Endothelial cell of umbilical vein (primary cell): ENCODE results near the gene NAV2. TPM values are rescaled to one million over a fixed set of nuclear protein-coding genes. Genes with fewer than 3 reads are reported as not detected.

Experiments
- BruUV-seq: library from RNA; stranded (reverse); fragments of 400-500 nt; replicated peaks from 2 replicates; lab custom pipeline; 2021; lab: Mats Ljungman, UMichigan
- CTCF ChIA-PET: fragments of 300-600, 350-600 bp; sonication (Branson Sonifier 250); formaldehyde crosslinking; loops from one replicate; lab custom pipeline; 2021; ENCODE audit warnings: antibody characterized with exemption, inconsistent platforms; lab: Charles Lee
- POLR2A ChIA-PET: fragments of 300-600, 350-600 bp; sonication (Branson Sonifier 250); formaldehyde crosslinking; loops from one replicate; lab custom pipeline; 2021; ENCODE audit warnings: antibody characterized with exemption, inconsistent platforms; lab: Charles Lee
- DNase-seq: peaks from one replicate; pipeline ENCODE4 v3.0.0-alpha.2; 2011; ENCODE audit warnings: low read depth, low spot score
- FAIRE-seq: peaks from 2 replicates; lab custom pipeline; 2011; peaks lifted over from hg19 to GRCh38; lab: Jason Lieb, UNC
- H2AFZ ChIP-seq: 2 replicates; pipeline ENCODE4 v1.6.0; 2012; ENCODE audit warnings: low read depth, low read length, control low read depth, inconsistent platforms
- H3K27ac ChIP-seq: 2 replicates; pipeline ENCODE4 v1.5.1; 2011; ENCODE audit warnings: low read depth, mild to moderate bottlenecking, control low read depth, low read length, moderate library complexity; ENCODE audit not compliant: insufficient read depth
- H3K27me3 ChIP-seq, 2 experiments: 2 replicates each; pipeline versions ENCODE4 v1.6.0 to v1.6.1; 2011; ENCODE audit warnings: low read length in 2 of 2, mixed read lengths in 1 of 2; ENCODE audit not compliant: control insufficient read depth in 2 of 2, insufficient read depth in 2 of 2
- H3K36me3 ChIP-seq, 2 experiments: 2 replicates in 1 of 2; 3 replicates in 1 of 2; pipeline ENCODE4 v1.5.1; 2011; ENCODE audit warnings: low read length in 2 of 2, mild to moderate bottlenecking in 1 of 2, moderate library complexity in 1 of 2; ENCODE audit not compliant: control insufficient read depth in 2 of 2, insufficient read depth in 2 of 2; ENCODE audit errors: extremely low read depth in 1 of 2
- H3K4me1 ChIP-seq: 3 replicates; pipeline ENCODE4 v1.5.1; 2011; ENCODE audit warnings: mild to moderate bottlenecking, low read length; ENCODE audit not compliant: control insufficient read depth, insufficient read depth; ENCODE audit errors: extremely low read depth
- H3K4me2 ChIP-seq: 2 replicates; pipeline ENCODE4 v1.6.1; 2011; ENCODE audit warnings: low read length, control low read depth, mixed read lengths; ENCODE audit not compliant: insufficient read depth
- H3K4me3 ChIP-seq, 3 experiments: fragments of 200-600 bp in 1 of 3; sonication (generic), shearing (Covaris generic) in 1 of 3; replicated peaks in 1 of 3; 2 replicates each; pipeline ENCODE4 v1.5.1; 2011 to 2016; ENCODE audit warnings: control low read depth in 3 of 3, low read length in 3 of 3, mild to moderate bottlenecking in 2 of 3, inconsistent platforms in 1 of 3, low read depth in 1 of 3, moderate library complexity in 1 of 3; ENCODE audit not compliant: insufficient read depth in 1 of 3
- H3K79me2 ChIP-seq: 2 replicates; pipeline ENCODE4 v1.6.0; 2012; ENCODE audit warnings: low read length, inconsistent platforms; ENCODE audit not compliant: control insufficient read depth, insufficient read depth
- H3K9ac ChIP-seq: replicated peaks from 2 replicates; pipeline ENCODE3; 2011; ENCODE audit warnings: low read length, control low read depth; ENCODE audit not compliant: insufficient read depth; ENCODE audit errors: extremely low read depth
- H3K9me1 ChIP-seq: replicated peaks from 3 replicates; pipeline ENCODE4 v1.6.0; 2011; ENCODE audit warnings: mild to moderate bottlenecking, low read length; ENCODE audit not compliant: control insufficient read depth, insufficient read depth; ENCODE audit errors: extremely low read depth
- H3K9me3 ChIP-seq: replicated peaks from 2 replicates; pipeline ENCODE4 v1.5.1; 2012; ENCODE audit warnings: low read length, inconsistent platforms; ENCODE audit not compliant: control insufficient read depth, insufficient read depth
- H4K20me1 ChIP-seq: replicated peaks from 2 replicates; pipeline ENCODE3; 2011; ENCODE audit warnings: mild to moderate bottlenecking, low read length; ENCODE audit not compliant: control insufficient read depth, insufficient read depth; ENCODE audit errors: extremely low read depth
- CTCF ChIP-seq, 2 donors: IDR thresholded peaks; 1 replicate in 1 of 2; 2 replicates in 1 of 2; pipeline ENCODE4 v1.5.1; 2011; ENCODE audit warnings: low read length in 2 of 2, mild to moderate bottlenecking in 2 of 2, moderate library complexity in 2 of 2, control low read depth in 1 of 2, inconsistent platforms in 1 of 2, low read depth in 1 of 2; ENCODE audit not compliant: insufficient read depth in 1 of 2; ENCODE audit errors: extremely low read depth in 1 of 2
- EZH2 ChIP-seq: IDR thresholded peaks from 2 replicates; pipeline ENCODE4 v1.6.1; 2012; ENCODE audit warnings: borderline replicate concordance, low read depth, mild to moderate bottlenecking, moderate library complexity, low read length, inconsistent platforms; ENCODE audit not compliant: severe bottlenecking
- FOS ChIP-seq: IDR thresholded peaks from 2 replicates; pipeline ENCODE4 v1.6.1; 2011; ENCODE audit warnings: mild to moderate bottlenecking, low read length, moderate library complexity, borderline replicate concordance; ENCODE audit not compliant: insufficient read depth
- GATA2 ChIP-seq: IDR thresholded peaks from 2 replicates; pipeline ENCODE4 v1.7.0; 2011; ENCODE audit warnings: low read depth, mild to moderate bottlenecking, moderate library complexity, mixed read lengths, low read length; ENCODE audit not compliant: insufficient read length, insufficient read depth
- JUN ChIP-seq: IDR thresholded peaks from 2 replicates; pipeline ENCODE4 v1.6.1; 2011; ENCODE audit warnings: borderline replicate concordance, low read depth; ENCODE audit not compliant: insufficient read length, insufficient read depth
- MAX ChIP-seq: IDR thresholded peaks from 2 replicates; pipeline ENCODE4 v1.6.1; 2011; ENCODE audit not compliant: insufficient read depth, insufficient read length
- MYC ChIP-seq: IDR thresholded peaks from one replicate; pipeline ENCODE4 v1.6.1; 2011; ENCODE audit warnings: mild to moderate bottlenecking, low read depth, low read length
- POLR2A ChIP-seq: IDR thresholded peaks from 2 replicates; pipeline ENCODE4 v1.6.1; 2012; ENCODE audit warnings: low read depth, mild to moderate bottlenecking, control low read depth, low read length
- POLR2AphosphoS5 ChIP-seq: IDR thresholded peaks from 2 replicates; pipeline ENCODE4 v1.6.1; 2012; ENCODE audit warnings: low read depth, mild to moderate bottlenecking, control low read depth, low read length, moderate library complexity; ENCODE audit not compliant: insufficient read depth
- dilution Hi-C: fragments of 300-500 bp; cut with MboI; formaldehyde crosslinking; loops from one replicate; pipeline ENCODE4 v1.15.0; 2019; ENCODE audit warnings: low sequenced_read_pairs; ENCODE audit not compliant: extremely low pct_ligation_motif_present
- intact Hi-C: fragments of 100-400 bp; cut with micrococcal nuclease; formaldehyde crosslinking; loops from one replicate; pipeline ENCODE4 v1.10.0; 2022
- polyA plus RNA-seq, 4 experiments: library from polyadenylated mRNA; depleted of rRNA in 3 of 4; stranded (reverse) in 3 of 4; unstranded in 1 of 4; fragments of >200 nt; gene quantifications; 2 replicates each; pipeline versions ENCODE4 v1.2.1 to v1.2.3, GENCODE V29; 2011 to 2012; ENCODE audit warnings: missing spikeins in 1 of 4
- total RNA-seq: library from RNA; stranded (reverse); gene quantifications from 2 replicates; pipeline ENCODE4 v1.2.3, GENCODE V29; 2021

The NAV2 gene
- total and polyA plus RNA-seq, 2 donors (not counting 3 experiments of a cell fraction or from before 2014, with no cell fraction given) = 10.9 to 68.0 TPM

GRCh38 chr11:20058749-20059458, 346.3 kb downstream of the NAV2 start:
- no peaks in the 10 kb centered on the region for H3K4me1 ChIP-seq
- POLR2A ChIA-PET = no interaction called here

More at GRCh38 chr11:20058749-20059458, 346.3 kb downstream of the NAV2 start:
- Histone ChIP-seq H3K9me1 (no peaks in the 10 kb centered on the region), H3K4me2 (no peak overlapping the region), H4K20me1 (no peaks in the 10 kb centered on the region), H3K27ac (no peak overlapping the region), H3K79me2 (no peaks in the 10 kb centered on the region), H3K4me3 (no peak overlapping the region), H2AFZ (no peak overlapping the region), H3K27me3 (no peaks in the 10 kb centered on the region), H3K9ac (no peak overlapping the region), H3K9me3 (no peaks in the 10 kb centered on the region), H3K36me3 (peaks cover 4 to 24% of the 10 kb centered on the region in 2 experiments)
- no peak for DNase-seq
- no peak for TF ChIP-seq MYC
- TF ChIP-seq FOS = no peak
- no peak for TF ChIP-seq POLR2AphosphoS5
- TF ChIP-seq JUN = no peak
- TF ChIP-seq EZH2 = no peak
- TF ChIP-seq CTCF (IDR thresholded peaks at IDR 0.05; ENCODE audit: extremely low read depth in 1 of 2, insufficient read depth in 1 of 2, low read depth in 1 of 2, low read length in 2 of 2) = no peak
- TF ChIP-seq MAX = no peak
- TF ChIP-seq GATA2 = no peak
- TF ChIP-seq POLR2A = no peak
- BruUV-seq = no TSS peak
- intact Hi-C loops (no loop called here), dilution Hi-C loops (no loop called here)
- CTCF ChIA-PET = interaction anchor here (1.6 kb wide), 1 partner anchor 10 kb away, joined by 4 read pairs; no protein-coding TSS in a partner anchor
- FAIRE-seq = peak; percentile 55
